ENCODE measurements around the gene GPD2.

DNA sequence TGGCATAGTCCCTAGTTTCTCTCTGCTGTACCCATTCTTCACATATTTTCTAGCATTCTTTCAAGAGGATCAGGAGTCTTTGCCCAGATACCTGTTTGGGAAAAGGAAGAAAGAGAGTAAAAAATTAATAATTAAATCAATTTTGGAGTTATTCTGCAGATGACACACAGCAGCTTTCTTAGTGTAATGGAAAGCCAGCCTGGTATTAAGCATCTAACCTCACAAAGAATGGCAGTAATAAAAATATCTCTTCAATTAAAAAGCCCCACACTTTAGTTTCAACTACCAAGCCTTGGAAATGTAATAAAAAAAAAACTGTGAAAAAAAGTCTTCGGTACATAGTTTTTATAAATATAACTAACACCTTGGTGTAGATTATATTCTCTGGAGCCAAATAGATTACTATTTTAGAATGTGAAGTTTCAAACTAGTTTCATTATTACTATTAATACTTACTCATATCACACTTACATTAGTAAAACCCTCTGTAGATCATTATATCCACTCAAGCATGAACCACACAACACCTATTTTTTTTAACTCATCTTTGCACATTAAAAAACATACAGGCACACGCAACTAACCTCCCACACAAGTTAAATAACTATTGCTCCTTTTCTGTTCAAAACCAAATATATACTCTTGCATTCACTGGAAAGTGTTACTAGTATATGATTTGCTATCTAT lies 90.9 kb downstream of the GPD2 start:
- TF ChIP-seq, protein P1, sequence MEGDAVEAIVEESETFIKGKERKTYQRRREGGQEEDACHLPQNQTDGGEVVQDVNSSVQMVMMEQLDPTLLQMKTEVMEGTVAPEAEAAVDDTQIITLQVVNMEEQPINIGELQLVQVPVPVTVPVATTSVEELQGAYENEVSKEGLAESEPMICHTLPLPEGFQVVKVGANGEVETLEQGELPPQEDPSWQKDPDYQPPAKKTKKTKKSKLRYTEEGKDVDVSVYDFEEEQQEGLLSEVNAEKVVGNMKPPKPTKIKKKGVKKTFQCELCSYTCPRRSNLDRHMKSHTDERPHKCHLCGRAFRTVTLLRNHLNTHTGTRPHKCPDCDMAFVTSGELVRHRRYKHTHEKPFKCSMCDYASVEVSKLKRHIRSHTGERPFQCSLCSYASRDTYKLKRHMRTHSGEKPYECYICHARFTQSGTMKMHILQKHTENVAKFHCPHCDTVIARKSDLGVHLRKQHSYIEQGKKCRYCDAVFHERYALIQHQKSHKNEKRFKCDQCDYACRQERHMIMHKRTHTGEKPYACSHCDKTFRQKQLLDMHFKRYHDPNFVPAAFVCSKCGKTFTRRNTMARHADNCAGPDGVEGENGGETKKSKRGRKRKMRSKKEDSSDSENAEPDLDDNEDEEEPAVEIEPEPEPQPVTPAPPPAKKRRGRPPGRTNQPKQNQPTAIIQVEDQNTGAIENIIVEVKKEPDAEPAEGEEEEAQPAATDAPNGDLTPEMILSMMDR (conservative IDR thresholded peaks at IDR 0.05 in 1 of 2, IDR thresholded peaks at IDR 0.05 in 1 of 2; ENCODE audit: low read depth in 1 of 2, low read length in 2 of 2): no peak
- no peak for TF ChIP-seq EZH2 (IDR thresholded peaks at IDR 0.05; ENCODE audit: low read length, missing control alignments)
